Measurements from ENCODE around the gene FAM53A.

- TF ChIP-seq, protein P1, sequence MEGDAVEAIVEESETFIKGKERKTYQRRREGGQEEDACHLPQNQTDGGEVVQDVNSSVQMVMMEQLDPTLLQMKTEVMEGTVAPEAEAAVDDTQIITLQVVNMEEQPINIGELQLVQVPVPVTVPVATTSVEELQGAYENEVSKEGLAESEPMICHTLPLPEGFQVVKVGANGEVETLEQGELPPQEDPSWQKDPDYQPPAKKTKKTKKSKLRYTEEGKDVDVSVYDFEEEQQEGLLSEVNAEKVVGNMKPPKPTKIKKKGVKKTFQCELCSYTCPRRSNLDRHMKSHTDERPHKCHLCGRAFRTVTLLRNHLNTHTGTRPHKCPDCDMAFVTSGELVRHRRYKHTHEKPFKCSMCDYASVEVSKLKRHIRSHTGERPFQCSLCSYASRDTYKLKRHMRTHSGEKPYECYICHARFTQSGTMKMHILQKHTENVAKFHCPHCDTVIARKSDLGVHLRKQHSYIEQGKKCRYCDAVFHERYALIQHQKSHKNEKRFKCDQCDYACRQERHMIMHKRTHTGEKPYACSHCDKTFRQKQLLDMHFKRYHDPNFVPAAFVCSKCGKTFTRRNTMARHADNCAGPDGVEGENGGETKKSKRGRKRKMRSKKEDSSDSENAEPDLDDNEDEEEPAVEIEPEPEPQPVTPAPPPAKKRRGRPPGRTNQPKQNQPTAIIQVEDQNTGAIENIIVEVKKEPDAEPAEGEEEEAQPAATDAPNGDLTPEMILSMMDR (IDR thresholded peaks at IDR 0.05) = no peak
- no peak for TF ChIP-seq POLR2A (IDR thresholded peaks at IDR 0.05)
Measured at GRCh38 chr4:1711055-1711570, 27.0 kb upstream of the FAM53A start.
